ENCODE data around the gene USP48. TPM values are rescaled to one million over a fixed set of nuclear protein-coding genes. Genes with fewer than 3 reads are reported as not detected.

The USP48 gene
- total and polyA plus RNA-seq, 2 of the 13 experiments (the other 11 are each of a cell fraction or from before 2014, with no cell fraction given) = 30.4 to 30.7 TPM

GRCh38 chr1:21648791-21649190, 134.2 kb downstream of the USP48 start:
- Histone ChIP-seq H2AFZ (ENCODE audit: low read length) (no peak overlapping the region), H4K20me1 (ENCODE audit: insufficient read depth, low read length) (peaks cover 40% of the 10 kb centered on the region), H3K27ac (ENCODE audit: extremely low read length, insufficient read depth, low read length) (no peak overlapping the region), H3K4me2 (ENCODE audit: low read depth, low read length) (no peak overlapping the region), H3K9ac (ENCODE audit: insufficient read depth, low read depth, low read length) (no peak overlapping the region), H3K36me3 (replicated peaks in 1 of 2; ENCODE audit: control insufficient read depth in 1 of 2, insufficient read depth in 2 of 2, low read length in 2 of 2) (peaks cover 3 to 25% of the 10 kb centered on the region in 2 experiments; a peak in 4 of 5 replicates), H3K9me3 (ENCODE audit: low read length) (no peaks in the 10 kb centered on the region), H3K79me2 (ENCODE audit: insufficient read depth, low read length) (no peaks in the 10 kb centered on the region), H3K4me3 (replicated peaks in 1 of 3; ENCODE audit: insufficient read depth in 1 of 3, low read depth in 2 of 3, low read length in 3 of 3) (no peak overlapping the region), H3K27me3 (ENCODE audit: control insufficient read depth in 1 of 2, insufficient read depth in 2 of 2, low read length in 2 of 2) (no peaks in the 10 kb centered on the region), H3K4me1 (ENCODE audit: insufficient read depth, low read length) (peaks cover 29% of the 10 kb centered on the region)
- intact Hi-C loops (cut with micrococcal nuclease; ENCODE audit: unreplicated experiment) (no loop called here), in situ Hi-C loops (cut with HindIII; ENCODE audit: extremely low pct_ligation_motif_present, low pct_unique_long_range_greater_than_20kb) (no loop called here)
- no peak for TF ChIP-seq MNT (IDR thresholded peaks at IDR 0.05)
- no peak for TF ChIP-seq BCL3 (CRISPR knock-in tag; IDR thresholded peaks at IDR 0.05)
- no peak for TF ChIP-seq ARNT (IDR thresholded peaks at IDR 0.05)
- TF ChIP-seq ZNF256 (CRISPR knock-in tag; conservative IDR thresholded peaks at IDR 0.05) = no peak
- TF ChIP-seq SRSF4 (IDR thresholded peaks at IDR 0.05; ENCODE audit: low read depth, low read length, poor library complexity, severe bottlenecking) = no peak
- TF ChIP-seq ZNF790 (CRISPR knock-in tag; IDR thresholded peaks at IDR 0.05; ENCODE audit: borderline replicate concordance) = no peak
- DNase-seq (ENCODE audit: low spot score) (no peak), FAIRE-seq (no peak), ATAC-seq (no peak)
- WGBS (ENCODE audit: low lambda C conversion rate) = 97% methylated on average over 6 of the region's 10 CpGs
- CTCF ChIA-PET (ENCODE audit: low intra/inter-chr PET ratio, low total read pairs) = no interaction called here
- POLR2A ChIA-PET = no interaction called here
- BruUV-seq (replicated peaks) = no TSS peak

- peaks cover 27% of the 10 kb centered on the region for H3K4me1 ChIP-seq (ENCODE audit: insufficient read depth, low read length)
- BruUV-seq (replicated peaks) = no TSS peak
- no peaks in the 10 kb centered on the region for H3K27me3 ChIP-seq (ENCODE audit: control insufficient read depth in 1 of 2, insufficient read depth in 2 of 2, low read length in 2 of 2)
- H3K9ac ChIP-seq (ENCODE audit: insufficient read depth, low read depth, low read length) = no peak overlapping the region
- TF ChIP-seq ZNF687 (CRISPR knock-in tag; IDR thresholded peaks at IDR 0.05) (peak; percentile 2; the same call in 1 of the 2 replicates), TRAFD1 (CRISPR knock-in tag; IDR thresholded peaks at IDR 0.05; ENCODE audit: borderline replicate concordance) (no peak)
- ChIA-PET CTCF (ENCODE audit: low intra/inter-chr PET ratio, low total read pairs) (no interaction called here), POLR2A (no interaction called here)
- intact Hi-C loops (cut with micrococcal nuclease; ENCODE audit: unreplicated experiment) (no loop called here), in situ Hi-C loops (cut with HindIII; ENCODE audit: extremely low pct_ligation_motif_present, low pct_unique_long_range_greater_than_20kb) (no loop called here)
- H3K4me2 ChIP-seq (ENCODE audit: low read depth, low read length) = no peak overlapping the region
- peaks cover 38% of the 10 kb centered on the region for H4K20me1 ChIP-seq (ENCODE audit: insufficient read depth, low read length)
- H3K79me2 ChIP-seq (ENCODE audit: insufficient read depth, low read length) = no peaks in the 10 kb centered on the region
- peaks cover 3 to 27% of the 10 kb centered on the region in 2 experiments; a peak in 4 of 5 replicates for H3K36me3 ChIP-seq (replicated peaks in 1 of 2; ENCODE audit: control insufficient read depth in 1 of 2, insufficient read depth in 2 of 2, low read length in 2 of 2)
- DNase-seq (ENCODE audit: low spot score) (no peak), FAIRE-seq (no peak), ATAC-seq (no peak)
- H3K9me3 ChIP-seq (ENCODE audit: low read length) = no peaks in the 10 kb centered on the region
- no peak overlapping the region for H3K4me3 ChIP-seq (replicated peaks in 1 of 3; ENCODE audit: insufficient read depth in 1 of 3, low read depth in 2 of 3, low read length in 3 of 3)
- H2AFZ ChIP-seq (ENCODE audit: low read length) = no peak overlapping the region
- WGBS (ENCODE audit: low lambda C conversion rate) = 71% methylated on average over 4 of the region's 4 CpGs
- no peak overlapping the region for H3K27ac ChIP-seq (ENCODE audit: extremely low read length, insufficient read depth, low read length)
These were observed 134.6 kb downstream of the USP48 start for GRCh38 chr1:21648352-21648730.
